ENCODE data around the gene SRSF12. TPM values are rescaled to one million over a fixed set of nuclear protein-coding genes. Genes with fewer than 3 reads are reported as not detected.
A peak's percentile ranks its signal among the peaks of the same experiment; 100 is the strongest.
"Not testable (repeated sequence)": the region's sequence is repeated elsewhere in the genome, so short reads cannot be mapped to it uniquely, and the experiment has no call there.

SRSF12 gene
- total RNA-seq, 1 experiment from 2014 or later = not detected

DNA sequence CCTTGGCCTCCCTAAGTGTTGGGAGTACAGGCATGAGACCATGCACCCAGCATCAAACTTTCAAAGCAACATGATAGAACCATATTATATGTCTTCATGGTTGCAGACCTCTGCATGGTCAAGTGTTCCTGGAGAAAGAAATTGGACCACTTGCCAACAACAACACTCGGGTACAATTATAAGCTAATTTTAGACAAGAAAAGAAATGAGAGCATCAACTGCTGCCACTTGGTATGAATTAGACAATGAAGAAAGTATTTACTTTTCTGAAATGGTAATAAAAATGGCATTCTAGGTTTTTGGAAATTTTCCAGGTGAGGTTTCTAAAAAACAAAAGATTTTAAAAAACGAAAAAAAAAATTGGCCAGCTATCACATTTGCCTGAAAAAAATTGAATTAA lies 20.3 kb upstream of the SRSF12 start:
- Histone ChIP-seq H3K9me3 (ENCODE audit: low read length) (no peaks in the 10 kb centered on the region), H3K79me2 (ENCODE audit: low read length) (no peaks in the 10 kb centered on the region), H3K27ac (ENCODE audit: low read length) (no peak overlapping the region), H3K27me3 (ENCODE audit: low read length) (0 out of 2 replicates have a peak, but pooled peaks cover 2% of the 10 kb centered on the region), H3K4me3 (ENCODE audit: low read length) (no peak overlapping the region), H3K9ac (ENCODE audit: low read length) (no peak overlapping the region), H3K9me2 (replicated peaks; ENCODE audit: insufficient read depth, low read length) (no peaks in the 10 kb centered on the region), H4K20me1 (ENCODE audit: insufficient read depth, low read depth, low read length) (no peaks in the 10 kb centered on the region), H3K4me2 (ENCODE audit: low read depth, low read length, poor library complexity, severe bottlenecking) (no peak overlapping the region), H3K36me3 (ENCODE audit: insufficient read depth, low read length) (no peaks in the 10 kb centered on the region), H2AFZ (ENCODE audit: low read length) (no peak overlapping the region), H3K4me1 (ENCODE audit: low read length) (no peaks in the 10 kb centered on the region; the same call in 1 of the 2 replicates)
- DNase-seq = no peak

DNA sequence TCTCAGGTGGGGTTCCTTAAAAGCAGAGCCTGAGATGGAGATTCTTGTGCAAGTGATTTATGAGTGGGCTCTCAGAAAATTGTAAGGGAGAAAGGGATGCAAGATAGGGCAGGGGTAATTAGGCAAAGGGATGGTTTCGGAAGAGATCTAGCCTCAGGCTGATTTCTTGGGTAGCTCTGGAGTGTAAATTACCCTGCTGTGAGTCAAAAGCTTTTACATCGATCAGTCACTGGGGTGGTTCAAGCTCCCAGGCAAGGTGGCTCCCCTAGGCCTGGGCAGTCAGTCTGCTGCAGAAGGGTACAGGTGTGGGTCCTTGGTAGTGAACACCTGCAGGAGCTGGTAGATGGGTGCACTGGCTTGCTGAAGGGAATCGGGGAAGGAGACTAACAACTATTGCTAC lies 16.9 kb upstream of the SRSF12 start:
- DNase-seq = no peak
- no peaks in the 10 kb centered on the region for H4K20me1 ChIP-seq (ENCODE audit: insufficient read depth, low read depth, low read length)
- no peak overlapping the region for H3K4me2 ChIP-seq (ENCODE audit: low read depth, low read length, poor library complexity, severe bottlenecking)
- no peaks in the 10 kb centered on the region for H3K79me2 ChIP-seq (ENCODE audit: low read length)
- H3K9me3 ChIP-seq (ENCODE audit: low read length) = no peaks in the 10 kb centered on the region
- no peaks in the 10 kb centered on the region for H3K9me2 ChIP-seq (replicated peaks; ENCODE audit: insufficient read depth, low read length)
- H3K9ac ChIP-seq (ENCODE audit: low read length) = no peak overlapping the region
- no peaks in the 10 kb centered on the region for H3K36me3 ChIP-seq (ENCODE audit: insufficient read depth, low read length)
- 0 out of 2 replicates have a peak, but pooled peaks cover 2% of the 10 kb centered on the region for H3K27me3 ChIP-seq (ENCODE audit: low read length)
- H2AFZ ChIP-seq (ENCODE audit: low read length) = no peak overlapping the region
- H3K4me1 ChIP-seq (ENCODE audit: low read length) = no peaks in the 10 kb centered on the region; the same call in 1 of the 2 replicates
- no peak overlapping the region for H3K27ac ChIP-seq (ENCODE audit: low read length)
- no peak overlapping the region for H3K4me3 ChIP-seq (ENCODE audit: low read length)

DNA sequence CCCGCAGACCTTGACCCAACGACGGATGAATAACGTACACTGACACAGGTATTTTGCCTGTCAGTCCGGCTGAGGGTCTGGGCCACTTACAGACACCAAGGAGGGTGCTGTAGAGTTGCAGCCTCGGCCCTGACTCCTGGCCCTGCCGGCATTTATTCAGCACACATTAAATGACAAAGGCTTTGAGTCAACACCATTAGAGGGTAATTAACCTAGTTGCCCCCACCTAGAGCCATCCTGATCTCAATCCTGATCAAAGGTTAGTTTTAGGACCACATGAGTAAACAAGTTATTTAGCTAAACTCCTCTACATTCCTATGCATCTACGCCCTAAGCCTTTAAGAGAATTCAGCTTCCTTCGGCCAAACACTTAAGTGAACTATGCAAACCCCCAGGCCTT lies 16.1 kb upstream of the SRSF12 start:
- 0 out of 2 replicates have a peak, but pooled peaks cover 2% of the 10 kb centered on the region for H3K27me3 ChIP-seq (ENCODE audit: low read length)
- H4K20me1 ChIP-seq (ENCODE audit: insufficient read depth, low read depth, low read length) = no peaks in the 10 kb centered on the region
- no peaks in the 10 kb centered on the region for H3K9me2 ChIP-seq (replicated peaks; ENCODE audit: insufficient read depth, low read length)
- no peaks in the 10 kb centered on the region for H3K4me1 ChIP-seq (ENCODE audit: low read length)
- no peaks in the 10 kb centered on the region for H3K9me3 ChIP-seq (ENCODE audit: low read length)
- no peak overlapping the region for H3K9ac ChIP-seq (ENCODE audit: low read length)
- no peak overlapping the region for H3K4me3 ChIP-seq (ENCODE audit: low read length)
- H3K4me2 ChIP-seq (ENCODE audit: low read depth, low read length, poor library complexity, severe bottlenecking) = no peak overlapping the region
- H3K36me3 ChIP-seq (ENCODE audit: insufficient read depth, low read length) = no peaks in the 10 kb centered on the region
- no peak for DNase-seq
- no peaks in the 10 kb centered on the region for H3K79me2 ChIP-seq (ENCODE audit: low read length)
- no peak overlapping the region for H3K27ac ChIP-seq (ENCODE audit: low read length)
- H2AFZ ChIP-seq (ENCODE audit: low read length) = no peak overlapping the region

DNA sequence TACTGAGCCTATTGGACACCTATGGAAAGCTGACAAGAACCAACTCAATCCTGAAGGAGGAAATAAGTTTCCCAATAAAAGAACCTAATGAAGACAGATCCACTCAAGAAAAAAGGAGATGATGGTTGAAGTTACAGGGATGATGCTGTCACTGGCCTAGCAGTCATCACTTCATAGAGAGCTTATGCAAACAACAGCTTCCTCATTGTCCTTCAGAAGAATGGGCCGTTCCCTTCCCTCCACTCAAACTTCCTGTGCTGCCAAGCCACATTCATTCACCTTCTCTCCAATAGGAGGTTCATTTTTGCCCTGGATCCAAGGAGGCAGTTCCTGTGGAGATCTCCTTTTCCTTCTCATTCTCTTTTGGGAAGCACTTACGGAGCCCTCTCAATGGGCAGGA lies 14.2 kb upstream of the SRSF12 start:
- Histone ChIP-seq H3K4me1 (ENCODE audit: low read length) (no peaks in the 10 kb centered on the region), H3K27ac (ENCODE audit: low read length) (no peak overlapping the region), H3K9ac (ENCODE audit: low read length) (no peak overlapping the region), H3K4me3 (ENCODE audit: low read length) (no peak overlapping the region), H3K9me2 (replicated peaks; ENCODE audit: insufficient read depth, low read length) (no peaks in the 10 kb centered on the region), H3K9me3 (ENCODE audit: low read length) (no peaks in the 10 kb centered on the region), H3K27me3 (ENCODE audit: low read length) (no peaks in the 10 kb centered on the region), H3K79me2 (ENCODE audit: low read length) (no peaks in the 10 kb centered on the region), H4K20me1 (ENCODE audit: insufficient read depth, low read depth, low read length) (no peaks in the 10 kb centered on the region), H3K36me3 (ENCODE audit: insufficient read depth, low read length) (no peaks in the 10 kb centered on the region), H2AFZ (ENCODE audit: low read length) (no peak overlapping the region), H3K4me2 (ENCODE audit: low read depth, low read length, poor library complexity, severe bottlenecking) (no peak overlapping the region)
- no peak for DNase-seq

DNA sequence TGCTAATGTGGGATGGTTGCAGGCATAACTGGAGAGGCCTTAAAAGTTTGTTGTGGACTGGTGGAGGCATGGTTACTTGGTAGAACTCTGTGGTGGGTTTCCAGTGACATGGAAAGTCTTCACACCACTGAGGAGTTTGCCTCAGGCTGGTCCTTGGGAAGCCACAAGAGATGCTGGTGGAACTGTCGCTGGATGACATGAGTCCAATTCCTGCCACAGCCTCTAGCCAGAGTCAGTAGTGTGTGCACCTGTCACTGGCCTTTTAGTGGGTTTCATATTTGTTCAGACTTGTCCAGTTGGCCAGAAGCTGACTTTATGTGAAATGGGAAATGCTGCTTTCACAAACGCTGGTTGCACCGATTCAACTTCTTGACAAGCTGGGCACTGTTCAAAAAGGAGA lies 13.7 kb upstream of the SRSF12 start:
- Histone ChIP-seq H3K79me2 (ENCODE audit: low read length) (no peaks in the 10 kb centered on the region), H3K9me2 (replicated peaks; ENCODE audit: insufficient read depth, low read length) (no peaks in the 10 kb centered on the region), H3K4me2 (ENCODE audit: low read depth, low read length, poor library complexity, severe bottlenecking) (no peak overlapping the region), H2AFZ (ENCODE audit: low read length) (no peak overlapping the region), H3K27ac (ENCODE audit: low read length) (no peak overlapping the region), H4K20me1 (ENCODE audit: insufficient read depth, low read depth, low read length) (no peaks in the 10 kb centered on the region), H3K9me3 (ENCODE audit: low read length) (no peaks in the 10 kb centered on the region), H3K4me3 (ENCODE audit: low read length) (no peak overlapping the region), H3K36me3 (ENCODE audit: insufficient read depth, low read length) (no peaks in the 10 kb centered on the region), H3K4me1 (ENCODE audit: low read length) (no peaks in the 10 kb centered on the region), H3K9ac (ENCODE audit: low read length) (no peak overlapping the region), H3K27me3 (ENCODE audit: low read length) (no peaks in the 10 kb centered on the region)
- DNase-seq = no peak

DNA sequence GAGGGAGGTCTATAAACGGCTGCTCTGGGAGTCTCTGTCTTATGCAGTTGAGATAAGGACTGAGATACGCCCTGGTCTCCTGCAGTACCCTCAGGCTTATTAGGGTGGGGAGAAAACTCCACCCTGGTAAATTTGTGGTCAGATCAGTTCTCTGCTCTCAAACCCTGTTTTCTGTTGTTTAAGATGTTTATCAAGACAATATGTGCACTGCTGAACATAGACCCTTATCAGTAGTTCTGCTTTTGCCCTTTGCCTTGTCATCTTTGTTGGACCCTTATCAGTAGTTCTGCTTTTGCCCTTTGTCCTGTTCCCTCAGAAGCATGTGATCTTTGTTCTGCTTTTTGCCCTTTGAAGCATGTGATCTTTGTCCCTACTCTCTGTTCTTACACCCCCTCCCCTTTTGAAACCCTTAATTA lies 10.4 kb upstream of the SRSF12 start:
- H4K20me1 ChIP-seq (ENCODE audit: insufficient read depth, low read depth, low read length); H3K9me2 ChIP-seq (replicated peaks; ENCODE audit: insufficient read depth, low read length); H3K4me1 ChIP-seq (ENCODE audit: low read length); DNase-seq; H3K36me3 ChIP-seq (ENCODE audit: insufficient read depth, low read length); H3K4me3 ChIP-seq (ENCODE audit: low read length); H2AFZ ChIP-seq (ENCODE audit: low read length); H3K9ac ChIP-seq (ENCODE audit: low read length); H3K9me3 ChIP-seq (ENCODE audit: low read length); H3K4me2 ChIP-seq (ENCODE audit: low read depth, low read length, poor library complexity, severe bottlenecking); H3K27me3 ChIP-seq (ENCODE audit: low read length); H3K79me2 ChIP-seq (ENCODE audit: low read length); H3K27ac ChIP-seq (ENCODE audit: low read length): not testable (repeated sequence)

DNA sequence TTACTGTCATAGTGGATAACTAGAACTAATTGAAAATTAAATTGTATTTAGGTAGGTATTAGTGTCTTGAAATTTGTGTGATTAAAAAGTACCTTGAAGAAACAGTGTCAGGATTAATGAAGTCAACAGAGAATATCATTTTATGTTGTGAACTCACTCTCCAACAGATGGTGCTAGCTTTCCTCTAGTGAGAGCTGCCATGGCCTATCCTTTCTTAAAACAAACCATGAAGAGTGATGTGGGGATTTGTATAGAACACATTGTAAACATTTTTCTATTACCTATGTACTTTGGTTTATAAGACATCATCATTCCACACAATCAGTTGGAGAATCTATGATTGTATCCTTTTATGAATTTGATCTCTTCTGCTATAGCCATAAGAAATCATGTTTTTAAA lies 4.8 kb upstream of the SRSF12 start:
- no peaks in the 10 kb centered on the region for H3K4me1 ChIP-seq (ENCODE audit: low read length)
- no peaks in the 10 kb centered on the region for H3K27me3 ChIP-seq (ENCODE audit: low read length)
- H3K27ac ChIP-seq (ENCODE audit: low read length) = no peak overlapping the region
- no peaks in the 10 kb centered on the region for H3K36me3 ChIP-seq (ENCODE audit: insufficient read depth, low read length)
- no peak overlapping the region for H3K4me2 ChIP-seq (ENCODE audit: low read depth, low read length, poor library complexity, severe bottlenecking)
- H4K20me1 ChIP-seq (ENCODE audit: insufficient read depth, low read depth, low read length) = no peaks in the 10 kb centered on the region
- no peak overlapping the region for H2AFZ ChIP-seq (ENCODE audit: low read length)
- H3K9ac ChIP-seq (ENCODE audit: low read length) = no peak overlapping the region
- H3K9me2 ChIP-seq (replicated peaks; ENCODE audit: insufficient read depth, low read length) = no peaks in the 10 kb centered on the region
- H3K9me3 ChIP-seq (ENCODE audit: low read length) = no peaks in the 10 kb centered on the region
- peak; percentile 60 for DNase-seq
- H3K79me2 ChIP-seq (ENCODE audit: low read length) = no peaks in the 10 kb centered on the region
- no peak overlapping the region for H3K4me3 ChIP-seq (ENCODE audit: low read length)

DNA sequence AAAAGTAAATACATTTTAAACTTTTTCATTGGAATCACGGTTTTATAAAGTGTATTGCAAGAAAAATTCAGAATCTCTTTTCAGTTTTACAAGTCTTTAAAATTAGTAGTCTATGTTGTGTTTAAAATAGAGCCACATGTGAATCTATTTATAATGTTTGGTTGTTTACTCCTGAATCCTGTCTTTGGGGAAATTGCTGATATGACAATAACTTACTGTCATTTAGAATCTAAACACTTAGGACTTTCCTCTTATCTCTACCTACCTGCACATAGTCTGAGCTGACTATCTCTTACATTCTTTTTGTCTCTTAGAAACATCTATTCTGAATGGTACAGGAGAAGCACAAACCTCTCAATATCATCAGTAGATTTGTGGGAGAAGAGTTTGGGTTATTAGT lies 4.1 kb upstream of the SRSF12 start:
- Histone ChIP-seq H3K4me2 (ENCODE audit: low read depth, low read length, poor library complexity, severe bottlenecking) (no peak overlapping the region), H3K79me2 (ENCODE audit: low read length) (no peaks in the 10 kb centered on the region), H3K9me2 (replicated peaks; ENCODE audit: insufficient read depth, low read length) (no peaks in the 10 kb centered on the region), H3K4me3 (ENCODE audit: low read length) (no peak overlapping the region), H3K27ac (ENCODE audit: low read length) (no peak overlapping the region), H3K36me3 (ENCODE audit: insufficient read depth, low read length) (no peaks in the 10 kb centered on the region), H2AFZ (ENCODE audit: low read length) (no peak overlapping the region), H4K20me1 (ENCODE audit: insufficient read depth, low read depth, low read length) (no peaks in the 10 kb centered on the region), H3K9ac (ENCODE audit: low read length) (no peak overlapping the region), H3K27me3 (ENCODE audit: low read length) (no peaks in the 10 kb centered on the region), H3K9me3 (ENCODE audit: low read length) (no peaks in the 10 kb centered on the region), H3K4me1 (ENCODE audit: low read length) (no peaks in the 10 kb centered on the region)
- no peak for DNase-seq

DNA sequence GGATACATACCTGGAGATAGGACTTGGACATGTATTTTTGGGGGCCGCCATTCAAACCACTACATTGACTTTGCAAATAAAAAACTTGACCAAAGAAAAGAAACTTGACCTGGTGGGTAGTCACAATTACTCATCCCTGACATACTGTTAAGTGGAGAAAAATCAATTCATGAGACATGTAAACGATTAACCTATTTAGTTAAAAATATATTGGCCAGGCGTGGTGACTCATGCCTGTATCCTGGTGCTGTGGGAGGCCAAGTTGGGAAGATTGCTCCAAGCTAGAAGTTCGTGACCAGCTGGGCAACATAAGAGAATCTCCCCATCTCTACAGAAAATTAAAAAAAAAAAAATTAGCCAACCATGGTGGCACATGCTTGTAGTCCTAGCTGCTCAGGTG lies 2.5 kb upstream of the SRSF12 start:
- Histone ChIP-seq H3K4me2 (ENCODE audit: low read depth, low read length, poor library complexity, severe bottlenecking) (no peak overlapping the region), H3K4me3 (ENCODE audit: low read length) (no peak overlapping the region)

More for the DNA sequence above, 2.5 kb upstream of the SRSF12 start:
- no peaks in the 10 kb centered on the region for H3K4me1 ChIP-seq (ENCODE audit: low read length)
- no peak overlapping the region for H2AFZ ChIP-seq (ENCODE audit: low read length)
- DNase-seq = no peak
- H3K9me2 ChIP-seq (replicated peaks; ENCODE audit: insufficient read depth, low read length) = no peaks in the 10 kb centered on the region
- no peaks in the 10 kb centered on the region for H3K36me3 ChIP-seq (ENCODE audit: insufficient read depth, low read length)
- H3K79me2 ChIP-seq (ENCODE audit: low read length) = no peaks in the 10 kb centered on the region
- H3K9me3 ChIP-seq (ENCODE audit: low read length) = no peaks in the 10 kb centered on the region
- H3K27me3 ChIP-seq (ENCODE audit: low read length) = no peaks in the 10 kb centered on the region
- H4K20me1 ChIP-seq (ENCODE audit: insufficient read depth, low read depth, low read length) = no peaks in the 10 kb centered on the region
- no peak overlapping the region for H3K9ac ChIP-seq (ENCODE audit: low read length)
- H3K27ac ChIP-seq (ENCODE audit: low read length) = no peak overlapping the region

Measured in Karpas-422 (cell line).